Stimulated activated CD4-positive, alpha-beta T cell treated with anti-CD3 and anti-CD28 coated beads, Interleukin-1b, Interleukin-23, amount 100 ng/mL, for 4 hours (primary cell): ENCODE data around the gene WDR53.
A peak's percentile ranks its signal among the peaks of the same experiment; 100 is the strongest.
"Not testable (repeated sequence)": the region's sequence is repeated elsewhere in the genome, so short reads cannot be mapped to it uniquely, and the experiment has no call there.

ENCODE experiments used
- DNase-seq, 2 donors: peaks; one replicate each; pipeline ENCODE4 v3.0.0-alpha.2; 2020; ENCODE audit warnings: low read depth in 2 of 2

Gene WDR53

DNA sequence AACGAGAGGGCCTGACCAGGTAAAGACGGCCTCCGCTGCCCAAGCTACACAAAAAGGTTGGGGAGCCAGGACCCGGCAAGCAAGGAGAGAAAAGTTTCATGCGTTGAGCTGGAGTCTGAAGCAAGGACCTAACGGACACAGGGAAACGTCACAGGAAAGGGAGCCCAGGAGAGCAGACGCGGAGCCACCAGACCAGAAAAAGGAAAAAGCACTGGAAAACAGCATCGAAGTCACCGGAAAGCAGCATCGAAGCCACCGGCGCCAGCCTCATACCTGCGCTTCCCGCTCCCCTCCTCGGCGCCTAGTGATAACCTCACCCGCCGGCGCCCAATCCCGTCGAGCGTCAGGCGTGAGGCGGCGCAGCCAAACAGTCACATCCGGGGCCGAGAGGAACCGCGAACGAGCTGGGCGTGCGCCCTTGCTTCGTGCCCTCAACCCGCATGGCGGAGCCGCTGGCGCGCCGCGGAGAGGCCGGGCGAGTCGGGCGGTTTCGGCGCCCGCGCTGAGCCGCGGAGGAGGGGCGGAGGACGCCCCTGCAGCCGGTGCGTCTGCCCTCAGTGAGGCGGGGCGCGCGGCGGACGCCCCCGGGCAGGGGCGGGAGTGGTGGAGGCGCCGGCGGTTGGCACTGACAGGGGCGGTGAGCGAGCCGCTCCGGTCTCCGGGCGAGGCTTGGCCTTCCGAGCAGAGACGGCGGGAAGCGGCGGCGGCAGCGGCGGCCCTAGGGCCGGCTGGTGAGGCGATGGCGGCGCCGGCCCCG, at the start of gene WDR53, which contains the start of gene FBXO45:
WDR53 (minus strand) TSS at position 309 of the 757 bp plus-strand sequence. CDS start 7,079 bp downstream, outside the sequence.
FBXO45 (plus strand) TSS at position 415 of the 757 bp plus-strand sequence; CDS start at position 740, 325 bp downstream.
- peak; percentile 91 to 92 for DNase-seq

DNA sequence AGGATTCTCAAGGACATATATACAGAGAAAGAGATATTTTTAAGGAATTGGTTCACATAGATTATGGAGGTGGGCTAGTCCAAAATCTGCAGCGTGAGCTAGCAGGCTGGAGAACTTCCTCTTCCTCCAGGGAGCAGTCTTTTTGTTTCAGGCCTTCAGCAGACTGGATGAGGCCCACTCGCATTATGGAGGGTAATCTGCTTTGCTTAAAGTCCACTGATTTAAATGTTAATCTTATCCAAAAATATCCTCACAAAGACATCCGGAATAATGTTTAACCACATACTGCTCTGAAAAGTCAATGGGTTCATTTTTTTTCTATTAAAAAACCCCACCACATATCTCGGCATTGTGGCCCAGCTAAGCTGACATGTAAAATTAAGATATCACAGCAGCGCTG, 48.9 kb upstream of the WDR53 start:
- DNase-seq = no peak

DNA sequence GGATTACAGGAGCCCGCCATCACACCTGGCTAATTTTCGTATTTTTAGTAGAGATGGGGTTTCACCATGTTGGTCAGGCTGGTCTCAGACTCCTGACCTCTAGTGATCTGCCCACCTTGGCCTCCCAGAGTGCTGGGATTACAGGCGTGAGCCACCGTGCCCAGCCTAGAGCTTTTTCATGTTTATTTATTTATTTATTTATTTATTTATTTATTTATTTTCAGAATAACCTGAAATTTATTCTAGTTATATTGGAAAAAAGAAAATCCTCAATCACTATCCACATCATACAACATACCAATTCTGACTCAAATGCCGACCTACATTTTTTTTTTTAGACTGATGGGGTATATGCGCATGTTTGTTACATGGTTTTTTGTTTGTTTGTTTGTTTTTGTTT, 46.9 kb upstream of the WDR53 start:
- DNase-seq = not testable (repeated sequence)

DNA sequence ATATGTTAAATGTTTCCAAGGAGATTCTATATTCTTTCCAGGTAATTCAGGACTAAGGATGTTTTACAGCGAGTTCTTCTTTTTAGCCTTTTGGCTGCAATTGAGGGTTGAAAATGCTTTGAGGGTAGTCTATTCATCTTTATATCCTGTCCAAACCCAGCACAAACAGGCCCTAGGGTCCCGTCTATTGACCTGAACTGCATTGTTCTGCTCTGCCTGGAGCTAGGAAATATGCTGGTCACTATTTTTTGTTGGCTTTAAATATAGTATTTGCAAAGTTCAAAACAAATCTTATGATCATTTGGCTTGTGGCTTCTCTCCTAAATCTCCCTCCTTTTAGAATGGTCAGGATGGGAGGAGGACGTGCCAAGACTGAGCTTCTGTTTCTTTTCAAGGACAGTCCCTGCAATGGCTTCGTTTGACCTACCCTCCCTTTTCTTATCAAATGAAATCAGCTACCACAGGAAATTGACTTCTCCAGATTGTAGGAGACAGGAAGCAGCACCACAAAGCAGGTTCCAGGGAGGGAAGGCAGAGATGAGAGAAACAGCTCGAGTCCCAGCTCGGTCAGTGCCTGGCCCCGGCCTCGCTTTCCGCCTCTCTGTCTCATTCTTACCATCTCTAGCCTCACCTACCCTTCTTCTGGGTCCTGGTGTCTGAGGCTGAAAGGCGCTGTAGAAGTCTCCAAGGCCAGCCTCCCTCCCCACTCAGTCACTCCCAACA, 43.6 kb upstream of the WDR53 start:
- DNase-seq = no peak

DNA sequence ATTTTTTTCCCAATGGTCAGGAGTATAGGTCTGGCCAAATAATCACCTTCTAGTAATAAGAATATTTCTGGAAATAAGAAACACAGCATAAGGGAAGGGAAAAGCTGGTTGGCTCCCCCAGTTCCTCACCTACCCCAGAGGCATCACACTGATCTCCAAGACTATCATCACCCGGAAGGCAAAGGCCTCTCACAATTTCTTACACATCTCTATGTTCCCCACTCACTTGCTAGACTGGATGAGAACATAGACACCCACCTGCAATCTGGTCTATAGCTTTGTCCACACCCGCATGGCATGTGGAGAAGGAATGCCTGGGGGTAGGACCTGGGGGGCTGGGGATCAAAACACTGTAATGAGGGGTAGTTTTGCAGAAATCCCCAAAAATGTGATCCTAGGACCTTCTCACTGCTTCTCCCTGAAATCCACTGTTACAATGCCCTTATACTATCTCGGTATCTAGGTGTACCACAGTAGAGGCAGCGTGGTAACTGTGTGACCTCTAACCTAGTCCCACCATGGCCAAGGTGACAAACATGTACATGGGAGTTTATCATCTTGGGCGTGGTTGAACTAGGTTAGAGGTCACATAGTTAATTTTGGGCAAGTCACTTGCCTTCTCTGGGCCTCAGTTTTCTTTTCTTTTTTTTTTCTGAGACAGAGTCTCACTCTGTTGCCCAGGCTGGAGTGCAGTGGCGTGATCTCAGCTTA, 41.6 kb upstream of the WDR53 start:
- no peak for DNase-seq

DNA sequence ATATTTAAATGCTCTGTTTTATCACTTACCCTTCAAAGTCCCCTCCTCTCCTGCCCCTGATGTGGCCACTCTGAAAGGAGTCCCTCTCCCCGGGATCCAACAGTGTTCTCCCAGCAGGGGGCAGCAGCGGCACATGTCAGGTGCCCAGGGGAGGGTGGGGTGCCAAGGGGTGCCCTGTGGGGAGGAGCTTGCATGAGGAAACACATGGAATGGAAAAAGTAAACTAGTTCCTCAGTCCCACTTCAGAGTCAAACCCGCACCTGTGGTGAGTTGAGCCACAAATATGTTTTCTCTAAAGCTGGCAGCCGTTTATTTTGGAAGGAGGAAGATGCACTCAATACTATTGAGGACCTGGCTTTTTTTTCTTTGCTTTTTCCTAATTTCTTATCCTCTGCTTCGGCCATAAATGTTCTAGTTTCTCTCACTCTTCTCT, 41.0 kb upstream of the WDR53 start:
- peak; percentile 95 to 97 for DNase-seq

DNA sequence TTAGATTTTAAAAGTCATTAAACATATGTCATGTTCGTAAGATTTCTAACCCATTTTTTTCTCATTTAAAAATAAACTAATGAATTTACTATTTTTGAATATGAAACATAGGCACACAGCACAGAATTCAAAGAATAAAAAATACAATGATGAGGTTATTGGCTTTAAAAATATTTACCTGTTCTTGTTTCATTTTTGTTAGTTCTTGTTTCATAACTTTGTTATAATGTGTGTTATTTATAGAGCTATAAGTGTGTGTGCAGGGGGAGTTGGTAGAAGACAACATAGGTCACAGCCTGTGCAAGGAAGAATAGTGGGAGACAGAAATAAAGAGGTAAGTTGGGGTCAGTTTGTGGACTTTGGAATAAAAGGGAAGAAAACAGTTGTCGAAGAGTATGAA, 40.3 kb upstream of the WDR53 start:
- no peak for DNase-seq

DNA sequence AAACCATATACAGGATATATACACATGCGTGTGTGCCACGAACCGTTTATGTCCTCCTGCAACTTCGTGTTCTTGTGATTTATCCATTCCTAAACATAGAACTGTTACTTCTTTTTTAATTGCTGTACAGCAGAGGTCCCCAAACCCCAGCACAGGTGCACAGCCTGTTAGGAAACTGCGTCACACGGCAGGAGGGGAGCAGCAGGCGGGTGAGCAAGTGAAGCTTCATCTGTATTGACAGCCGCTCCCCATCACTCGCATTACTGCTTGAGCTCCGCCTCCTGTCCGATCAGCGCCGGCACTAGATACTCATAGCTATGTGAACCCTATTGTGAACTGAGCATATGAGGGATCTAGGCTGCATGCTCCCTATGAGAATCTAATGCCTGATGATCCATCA, 36.2 kb upstream of the WDR53 start:
- peak; percentile 26 to 41 for DNase-seq

DNA sequence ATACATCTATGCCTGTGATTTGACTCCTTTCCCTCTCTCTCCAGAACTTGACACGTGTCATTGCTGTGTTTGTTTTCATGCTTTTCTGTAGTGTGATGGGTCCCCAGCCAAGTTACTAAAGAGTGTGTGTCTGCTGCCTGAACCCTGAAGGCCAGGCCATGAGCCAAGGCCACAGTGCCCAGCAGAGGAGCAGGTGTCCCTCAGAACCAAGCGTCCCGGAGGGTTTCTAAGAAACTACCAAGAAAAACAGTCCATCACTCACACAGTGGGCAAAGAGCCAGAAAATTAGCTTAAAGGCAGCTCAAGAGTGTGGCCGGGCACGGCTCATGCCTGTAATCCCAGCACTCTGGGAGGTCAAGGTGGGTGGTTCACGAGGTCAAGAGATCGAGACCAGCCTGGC, 35.3 kb upstream of the WDR53 start:
- DNase-seq = no peak

DNA sequence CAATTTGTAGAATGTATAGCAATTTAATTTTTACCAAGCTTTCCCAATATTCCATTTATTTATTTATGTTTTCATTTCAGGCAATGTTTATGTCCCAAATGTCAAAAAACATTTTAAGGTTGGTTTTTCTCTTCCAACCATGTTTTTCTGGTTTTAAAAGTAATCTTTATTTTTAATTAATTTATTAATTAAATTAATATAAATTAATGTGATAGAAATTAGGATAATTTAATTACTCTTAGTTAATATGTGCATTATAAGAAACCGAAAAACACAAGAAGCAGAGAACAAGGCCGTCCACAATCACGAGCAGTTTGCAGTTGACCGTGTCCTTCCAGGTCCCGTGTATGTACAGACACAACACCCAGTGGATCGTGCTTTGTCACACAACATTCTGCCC, 34.3 kb upstream of the WDR53 start:
- no peak for DNase-seq

DNA sequence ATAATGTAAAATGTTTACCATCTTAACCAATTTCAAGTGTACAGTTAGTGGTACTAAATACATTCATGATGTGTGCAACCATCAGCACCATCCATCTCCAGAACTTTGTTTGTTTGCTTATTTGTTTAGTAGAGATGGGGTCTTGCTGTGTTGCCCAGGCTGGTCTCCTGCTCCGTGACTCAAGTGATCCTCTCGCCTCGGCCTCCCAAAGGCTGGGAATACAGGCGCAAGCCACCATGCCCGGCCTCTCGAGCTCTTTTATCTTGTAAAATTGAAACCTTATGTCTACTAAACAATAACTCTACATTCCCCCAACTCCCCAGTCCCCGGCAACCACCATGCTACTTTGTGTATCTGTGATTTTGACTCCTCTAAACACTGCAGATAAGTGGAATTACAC, 32.0 kb upstream of the WDR53 start:
- no peak for DNase-seq

DNA sequence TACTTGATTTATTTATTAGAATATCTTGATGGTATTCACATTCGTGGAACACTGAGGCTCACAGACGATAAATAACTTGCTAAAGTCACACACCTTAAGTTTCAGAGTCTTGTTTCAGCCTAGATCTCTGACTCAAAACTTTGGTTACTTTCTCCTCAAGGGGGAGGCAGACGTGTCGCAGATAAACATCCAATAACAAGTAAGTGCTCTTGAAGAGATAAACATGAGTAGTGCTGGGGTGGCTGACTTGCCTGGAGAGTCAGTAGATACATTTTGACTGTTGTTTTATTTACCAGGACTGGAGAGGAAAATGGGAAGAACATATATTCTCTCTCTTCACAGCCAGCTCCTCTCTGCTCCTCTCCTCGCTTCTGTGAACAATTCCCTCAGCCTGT, 31.4 kb upstream of the WDR53 start:
- no peak for DNase-seq

DNA sequence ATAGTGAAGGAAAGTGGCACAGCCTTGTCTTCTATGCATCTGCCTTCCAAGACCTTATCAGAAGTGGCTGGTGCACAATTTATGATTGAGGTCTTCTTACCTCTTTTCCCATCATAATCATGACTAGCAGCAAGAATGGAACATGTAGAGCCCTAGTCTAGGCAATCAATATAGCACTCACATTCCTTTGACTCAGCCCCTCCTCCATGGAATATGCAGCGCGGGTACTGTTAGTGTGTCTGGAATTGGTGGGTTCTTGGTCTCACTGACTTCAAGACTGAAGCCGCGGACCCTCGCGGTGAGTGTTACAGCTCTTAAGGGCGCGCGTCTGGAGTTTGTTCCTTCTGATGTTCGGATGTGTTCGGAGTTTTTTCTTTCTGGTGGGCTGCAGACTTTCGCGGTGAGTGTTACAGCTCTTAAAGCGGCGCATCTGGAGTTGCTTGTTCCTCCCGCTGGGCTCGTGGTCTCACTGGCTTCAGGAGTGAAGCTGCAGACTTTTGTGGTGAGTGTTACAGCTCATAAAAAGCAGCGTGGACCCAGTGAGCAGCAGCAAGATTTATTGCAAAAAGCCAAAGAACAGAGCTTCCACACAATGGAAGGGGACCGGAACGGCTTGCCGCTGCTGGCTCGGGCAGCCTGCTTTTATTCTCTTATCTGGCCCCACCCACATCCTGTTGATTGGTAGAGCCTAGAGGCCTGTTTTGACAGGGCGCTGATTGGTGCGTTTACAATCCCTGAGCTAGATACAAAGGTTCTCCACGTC, 29.8 kb upstream of the WDR53 start:
- DNase-seq = not testable (repeated sequence)

DNA sequence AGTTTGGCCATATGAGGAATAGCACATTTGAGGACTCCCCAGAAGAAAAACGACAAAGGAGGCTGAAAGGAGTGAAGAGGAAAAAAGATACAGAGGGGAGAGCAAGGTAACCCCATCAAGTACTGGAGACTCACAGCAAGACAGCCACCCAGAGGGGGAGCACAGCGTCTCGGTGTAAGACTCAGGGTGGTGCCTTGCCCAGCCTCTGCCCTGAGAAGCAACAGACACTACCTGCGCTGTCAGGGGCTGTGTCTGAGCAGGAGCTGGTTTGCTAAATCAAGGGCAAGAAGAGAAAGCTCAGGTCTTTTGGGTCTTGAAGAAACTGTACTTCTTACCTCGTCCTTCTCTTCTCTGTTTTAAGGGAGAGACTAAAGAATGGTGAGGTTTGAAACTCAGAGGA, 28.0 kb upstream of the WDR53 start:
- no peak for DNase-seq

DNA sequence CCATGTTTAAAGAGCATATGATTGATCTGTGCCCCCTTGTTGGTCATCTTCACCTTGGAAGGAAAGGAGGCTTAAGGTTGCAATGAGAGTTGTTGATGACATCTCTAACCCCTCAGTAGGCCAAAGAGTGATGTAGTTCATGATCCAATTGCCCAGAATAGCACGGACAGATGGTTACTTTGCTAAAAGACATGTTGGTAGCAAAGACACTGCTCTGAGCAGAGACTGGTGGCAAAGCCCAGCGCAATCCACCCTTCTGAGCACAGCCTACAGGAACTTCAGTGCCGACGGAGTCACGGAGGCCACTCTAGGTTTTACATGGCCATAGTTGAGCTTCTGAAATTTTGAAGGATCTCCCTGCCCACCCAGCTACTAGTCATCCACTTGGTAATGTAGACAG, 21.9 kb upstream of the WDR53 start:
- no peak for DNase-seq

DNA sequence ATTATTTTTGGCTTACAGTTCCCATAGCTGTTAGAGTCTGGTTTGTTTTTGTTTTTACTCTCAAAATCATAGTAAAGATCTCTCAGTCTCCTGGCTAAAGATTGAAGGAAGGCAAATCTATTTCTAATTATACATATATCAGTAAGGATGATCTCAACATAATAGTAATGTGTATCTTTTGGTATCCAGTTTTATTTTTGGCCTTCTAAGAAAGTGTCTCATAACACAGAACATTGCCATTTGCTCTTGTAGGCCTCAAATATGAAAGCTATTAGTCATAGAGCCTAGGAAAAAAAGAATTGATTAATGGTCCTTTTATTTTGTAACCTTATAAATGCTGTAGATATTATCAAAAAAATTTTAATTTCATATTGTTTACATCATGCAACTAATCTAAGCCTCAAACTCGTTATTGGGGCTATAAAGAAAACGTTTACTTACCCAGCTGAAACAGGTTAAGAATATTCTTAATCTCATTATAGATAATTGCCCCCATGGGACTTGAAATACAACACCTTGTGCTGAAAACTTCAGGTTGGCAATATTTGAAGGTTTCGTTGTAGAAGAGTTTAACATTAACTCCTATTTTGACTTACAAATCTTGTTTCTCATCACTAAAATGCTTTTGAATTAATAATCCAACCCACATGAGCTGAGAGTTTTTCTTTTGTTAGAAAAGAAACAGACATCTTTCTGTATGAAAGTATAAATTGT, 16.8 kb upstream of the WDR53 start:
- no peak for DNase-seq

DNA sequence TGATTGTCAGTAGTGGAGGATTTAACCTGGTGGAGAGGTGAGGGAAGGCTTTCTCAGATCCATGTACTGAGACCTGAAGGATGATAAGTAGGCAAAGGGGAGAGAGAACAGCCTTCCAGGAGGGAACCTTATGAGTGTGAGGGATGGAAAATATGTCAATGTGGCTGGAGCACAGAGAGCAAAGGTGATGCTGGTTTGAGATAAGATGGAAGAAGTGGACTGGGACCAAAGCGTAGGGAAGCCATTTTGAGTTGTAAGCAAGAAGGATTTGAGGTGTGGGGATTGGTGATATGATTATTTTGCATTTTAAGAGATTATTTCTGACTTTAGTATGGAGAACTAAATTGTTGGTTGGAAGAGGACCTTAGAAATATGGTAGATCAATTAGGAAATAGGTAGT, 4.0 kb upstream of the WDR53 start:
- DNase-seq = no peak

DNA sequence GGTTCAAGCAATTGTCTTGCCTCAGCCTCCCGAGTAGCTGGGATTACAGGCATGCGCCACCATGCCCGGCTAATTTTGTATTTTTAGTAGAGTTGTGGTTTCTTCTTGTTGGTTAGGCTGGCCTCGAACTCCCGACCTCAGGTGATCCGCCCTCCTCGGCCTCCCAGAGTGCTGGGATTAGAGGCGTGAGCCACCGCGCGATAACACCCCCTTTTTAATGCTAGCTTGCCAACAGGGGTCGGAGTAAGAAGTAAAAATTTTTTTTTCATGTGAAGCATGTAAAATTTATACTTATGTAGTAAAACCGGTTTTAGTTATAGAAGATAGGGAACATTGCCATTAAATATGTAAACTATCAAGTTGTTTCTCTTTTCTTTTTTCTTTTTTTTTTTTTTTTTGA, 2.0 kb upstream of the WDR53 start:
- DNase-seq = not testable (repeated sequence)

DNA sequence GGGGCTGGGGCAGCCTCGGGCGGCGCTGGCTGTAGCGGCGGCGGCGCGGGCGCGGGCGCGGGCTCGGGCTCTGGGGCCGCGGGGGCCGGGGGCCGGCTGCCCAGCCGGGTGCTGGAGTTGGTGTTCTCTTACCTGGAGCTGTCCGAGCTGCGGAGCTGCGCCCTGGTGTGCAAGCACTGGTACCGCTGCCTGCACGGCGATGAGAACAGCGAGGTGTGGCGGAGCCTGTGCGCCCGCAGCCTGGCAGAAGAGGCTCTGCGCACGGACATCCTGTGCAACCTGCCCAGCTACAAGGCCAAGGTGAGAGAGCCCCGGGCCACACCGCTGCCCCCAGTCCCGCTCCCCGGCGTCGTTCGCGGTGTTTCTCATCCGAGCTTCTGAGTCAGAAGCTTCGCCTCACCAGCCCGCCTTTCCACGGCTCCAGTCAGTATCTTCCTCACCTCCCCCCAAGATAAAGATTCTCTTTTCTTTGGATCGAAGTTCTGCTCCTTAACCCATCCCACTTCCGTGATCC, 706 bp upstream of the WDR53 start:
- DNase-seq = peak; percentile 11 to 27

DNA sequence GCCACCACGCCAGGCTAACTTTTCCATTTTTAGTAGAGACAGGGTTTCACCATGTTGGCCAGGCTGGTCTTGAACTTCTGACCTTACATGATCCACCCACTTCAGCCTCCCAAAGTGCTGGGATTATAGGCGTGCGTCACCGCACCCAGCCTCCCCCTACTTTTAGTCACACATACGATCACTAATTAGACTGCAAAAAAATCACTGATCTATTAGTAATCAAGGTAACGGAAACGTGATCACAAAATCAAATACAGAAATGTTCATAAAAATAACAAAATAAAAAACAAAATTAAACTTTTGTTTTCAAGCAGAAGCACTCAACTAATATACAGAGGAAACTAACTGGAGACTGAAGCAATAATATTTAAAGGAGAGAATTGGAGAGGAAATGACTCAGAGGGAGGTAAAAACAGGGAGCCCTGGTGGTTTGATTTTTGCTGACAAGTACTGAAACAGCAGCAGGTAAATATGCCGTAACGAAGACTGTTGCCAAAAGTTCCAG, 4.6 kb downstream of the WDR53 start:
- DNase-seq = peak in 1 of 2 donors; percentile 7

DNA sequence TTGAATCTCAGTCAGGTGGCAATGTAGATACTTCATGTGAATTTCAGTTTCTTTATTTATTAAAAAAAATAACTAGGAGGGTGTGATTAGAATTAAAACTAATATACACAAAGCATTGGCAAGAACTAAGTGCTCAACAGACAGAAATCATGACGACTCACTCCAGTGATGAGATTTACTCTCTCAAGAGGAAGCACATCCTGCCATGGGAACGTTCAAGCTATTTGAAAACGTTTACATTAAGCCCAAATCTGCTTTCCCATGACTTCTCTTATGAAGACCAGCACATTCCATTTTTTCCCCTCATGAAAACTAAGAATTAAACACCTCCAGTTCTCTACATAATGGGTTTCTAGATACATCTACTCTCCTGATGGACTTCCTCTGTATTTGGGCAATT, 8.5 kb downstream of the WDR53 start:
- no peak for DNase-seq
